GM19035 (cell line): Measurements from ENCODE around the gene COX10.
"Not testable (repeated sequence)": the region's sequence is repeated elsewhere in the genome, so short reads cannot be mapped to it uniquely, and the experiment has no call there.

Experiments used
- ATAC-seq: cut with Tn5 transposase; IDR thresholded peaks from one replicate; pipeline ENCODE4 v1.9.1; 2021; ENCODE audit not compliant: unreplicated experiment

Gene COX10

GRCh38 chr17:14069251-14070021 lies at the start of gene COX10:
Gene COX10, plus strand, starts transcription at chr17:14069504. Its CDS starts 102 bp downstream, at chr17:14069606.
- ATAC-seq, result peak; percentile 99

- not testable (repeated sequence) for ATAC-seq
These were observed 47.5 kb upstream of the COX10 start for GRCh38 chr17:14021651-14022294.

GRCh38 chr17:14029755-14030154 lies 39.5 kb upstream of the COX10 start:
- ATAC-seq, result not testable (repeated sequence)

GRCh38 chr17:14032234-14032633 lies 37.1 kb upstream of the COX10 start:
- ATAC-seq, result no peak

- no peak for ATAC-seq
These were observed 36.1 kb upstream of the COX10 start for GRCh38 chr17:14033166-14033565.

- no peak for ATAC-seq
These were observed 31.9 kb upstream of the COX10 start for GRCh38 chr17:14037453-14037852.

GRCh38 chr17:14038206-14038605 lies 31.1 kb upstream of the COX10 start:
- ATAC-seq, result no peak

- ATAC-seq, result no peak
These were observed 26.9 kb upstream of the COX10 start for GRCh38 chr17:14042411-14042810.

GRCh38 chr17:14044702-14045101 lies 24.6 kb upstream of the COX10 start:
- ATAC-seq, result no peak

GRCh38 chr17:14046978-14047377 lies 22.3 kb upstream of the COX10 start:
- ATAC-seq, result no peak

GRCh38 chr17:14047591-14047990 lies 21.7 kb upstream of the COX10 start:
- ATAC-seq, result no peak

GRCh38 chr17:14048169-14048568 lies 21.1 kb upstream of the COX10 start:
- ATAC-seq, result no peak

GRCh38 chr17:14050616-14051015 lies 18.7 kb upstream of the COX10 start:
- no peak for ATAC-seq

GRCh38 chr17:14051692-14052091 lies 17.6 kb upstream of the COX10 start:
- no peak for ATAC-seq

GRCh38 chr17:14052886-14053615 lies 16.3 kb upstream of the COX10 start:
- ATAC-seq, result no peak

GRCh38 chr17:14057591-14057990 lies 11.7 kb upstream of the COX10 start:
- no peak for ATAC-seq

GRCh38 chr17:14058051-14058450 lies 11.3 kb upstream of the COX10 start:
- ATAC-seq, result no peak

- no peak for ATAC-seq
These were observed 8.6 kb upstream of the COX10 start for GRCh38 chr17:14060706-14061105.

- ATAC-seq, result no peak
These were observed 7.4 kb upstream of the COX10 start for GRCh38 chr17:14061666-14062560.

- ATAC-seq, result no peak
These were observed 2.0 kb upstream of the COX10 start for GRCh38 chr17:14067347-14067746.
